ENCODE measurements around the gene EN1.

Gene EN1

GRCh38 chr2:118842661-118843482 is 4.6 kb downstream of the EN1 start:
- no peak for DNase-seq

- DNase-seq: no peak
These were observed 5.5 kb downstream of the EN1 start for GRCh38 chr2:118841828-118842461.

- no peak for DNase-seq
These were observed 6.0 kb downstream of the EN1 start for GRCh38 chr2:118841450-118841827.

- no peak for DNase-seq
These were observed 8.6 kb downstream of the EN1 start for GRCh38 chr2:118838741-118839455.

GRCh38 chr2:118837621-118838020 is 9.8 kb downstream of the EN1 start:
- DNase-seq: no peak

GRCh38 chr2:118837067-118837466 is 10.4 kb downstream of the EN1 start:
- DNase-seq: no peak

- no peak for DNase-seq
These were observed 11.0 kb downstream of the EN1 start for GRCh38 chr2:118836411-118836930.

GRCh38 chr2:118835746-118836410 is 11.6 kb downstream of the EN1 start:
- DNase-seq: no peak

GRCh38 chr2:118834901-118835745 is 12.3 kb downstream of the EN1 start:
- no peak for DNase-seq

GRCh38 chr2:118834440-118834810 is 13.0 kb downstream of the EN1 start:
- DNase-seq: no peak

GRCh38 chr2:118833716-118834439 is 13.6 kb downstream of the EN1 start:
- no peak for DNase-seq

GRCh38 chr2:118832791-118833715 is 14.4 kb downstream of the EN1 start:
- DNase-seq: no peak

- no peak for DNase-seq
These were observed 15.2 kb downstream of the EN1 start for GRCh38 chr2:118832071-118832790.

GRCh38 chr2:118830881-118831280 is 16.6 kb downstream of the EN1 start:
- no peak for DNase-seq

- no peak for DNase-seq
These were observed 17.3 kb downstream of the EN1 start for GRCh38 chr2:118830118-118830517.

GRCh38 chr2:118826093-118826492 is 21.4 kb downstream of the EN1 start:
- no peak for DNase-seq

GRCh38 chr2:118823633-118824032 is 23.8 kb downstream of the EN1 start:
- DNase-seq: no peak

- no peak for DNase-seq
These were observed 24.9 kb downstream of the EN1 start for GRCh38 chr2:118822572-118822971.

- DNase-seq: no peak
These were observed 25.4 kb downstream of the EN1 start for GRCh38 chr2:118822015-118822414.

GRCh38 chr2:118817469-118817868 is 30.0 kb downstream of the EN1 start:
- no peak for DNase-seq

Measured in activated CD4-positive, alpha-beta T cell treated with anti-CD3 and anti-CD28 coated beads, Interleukin-2, amount 50 U/mL, for 1 hour (primary cell).